GM19238 (cell line): Measurements from ENCODE around the gene EEFSEC.

Experiments used
- DNase-seq: peaks from one replicate; pipeline ENCODE4 v3.0.0; 2011; ENCODE audit warnings: low spot score; ENCODE audit not compliant: insufficient read length

The EEFSEC gene

GRCh38 chr3:128435561-128435960 is 282.3 kb downstream of the EEFSEC start:
- no peak for DNase-seq

- DNase-seq, result no peak
Observed at GRCh38 chr3:128436214-128436613, 282.9 kb downstream of the EEFSEC start.

GRCh38 chr3:128438488-128439072 is 285.3 kb downstream of the EEFSEC start:
- no peak for DNase-seq

- DNase-seq, result no peak
Observed at GRCh38 chr3:128439226-128439625, 285.9 kb downstream of the EEFSEC start.

- no peak for DNase-seq
Observed at GRCh38 chr3:128442070-128442469, 288.8 kb downstream of the EEFSEC start.

DNA sequence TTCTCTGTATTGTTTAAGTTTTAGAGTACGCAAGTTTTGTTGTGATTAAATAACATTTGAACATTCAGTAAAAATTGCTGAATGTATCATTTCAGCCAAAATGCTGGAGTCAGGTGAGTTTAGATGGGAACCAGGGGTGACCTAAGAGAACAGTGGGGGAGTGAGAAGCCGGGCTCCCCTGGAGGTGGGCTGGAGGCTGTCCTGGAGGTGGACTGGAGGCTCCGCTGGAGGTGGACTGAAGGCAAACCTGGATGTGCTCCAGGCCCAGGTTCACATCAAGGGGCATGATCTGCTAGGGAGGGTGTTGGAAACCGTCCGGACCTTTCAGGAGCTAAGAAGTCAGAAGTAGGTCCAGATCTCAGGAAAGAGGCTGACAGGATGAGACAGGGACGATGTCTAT is 289.7 kb downstream of the EEFSEC start:
- DNase-seq, result no peak

GRCh38 chr3:128443771-128444170 is 290.5 kb downstream of the EEFSEC start:
- no peak for DNase-seq

GRCh38 chr3:128445357-128445756 is 292.1 kb downstream of the EEFSEC start:
- no peak for DNase-seq

GRCh38 chr3:128446821-128447220 is 293.5 kb downstream of the EEFSEC start:
- DNase-seq, result no peak

- peak; percentile 45 for DNase-seq
Observed at GRCh38 chr3:128447561-128448013, 294.3 kb downstream of the EEFSEC start.

GRCh38 chr3:128448491-128448890 is 295.2 kb downstream of the EEFSEC start:
- DNase-seq, result no peak

DNA sequence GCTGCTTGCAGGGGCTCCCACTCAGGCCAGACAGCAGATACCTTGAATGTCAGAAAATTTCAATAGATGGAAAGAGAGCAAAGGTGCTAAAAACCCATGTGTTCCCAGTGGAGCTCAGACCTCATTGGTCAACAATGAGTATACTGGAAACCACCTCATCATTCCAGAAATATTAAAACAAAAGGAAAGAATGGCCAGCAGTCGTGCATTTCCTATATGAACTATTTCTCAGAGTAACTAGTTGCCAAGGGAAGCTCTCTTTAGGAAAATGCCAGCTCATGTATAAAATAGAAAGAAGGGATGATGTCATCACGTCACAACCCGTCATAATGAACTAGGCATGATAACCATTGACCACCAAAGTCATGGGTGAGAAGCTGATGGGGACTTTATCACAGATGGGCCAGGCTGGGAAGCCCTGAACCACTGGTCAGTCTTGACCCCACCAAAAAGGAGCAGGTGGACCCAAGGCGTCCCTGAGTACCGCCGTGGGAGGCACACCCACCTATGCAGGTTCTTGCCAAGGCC is 295.9 kb downstream of the EEFSEC start:
- DNase-seq, result no peak

- DNase-seq, result no peak
Observed at GRCh38 chr3:128452120-128452519, 298.8 kb downstream of the EEFSEC start.

GRCh38 chr3:128452678-128453275 is 299.5 kb downstream of the EEFSEC start:
- DNase-seq, result no peak

DNA sequence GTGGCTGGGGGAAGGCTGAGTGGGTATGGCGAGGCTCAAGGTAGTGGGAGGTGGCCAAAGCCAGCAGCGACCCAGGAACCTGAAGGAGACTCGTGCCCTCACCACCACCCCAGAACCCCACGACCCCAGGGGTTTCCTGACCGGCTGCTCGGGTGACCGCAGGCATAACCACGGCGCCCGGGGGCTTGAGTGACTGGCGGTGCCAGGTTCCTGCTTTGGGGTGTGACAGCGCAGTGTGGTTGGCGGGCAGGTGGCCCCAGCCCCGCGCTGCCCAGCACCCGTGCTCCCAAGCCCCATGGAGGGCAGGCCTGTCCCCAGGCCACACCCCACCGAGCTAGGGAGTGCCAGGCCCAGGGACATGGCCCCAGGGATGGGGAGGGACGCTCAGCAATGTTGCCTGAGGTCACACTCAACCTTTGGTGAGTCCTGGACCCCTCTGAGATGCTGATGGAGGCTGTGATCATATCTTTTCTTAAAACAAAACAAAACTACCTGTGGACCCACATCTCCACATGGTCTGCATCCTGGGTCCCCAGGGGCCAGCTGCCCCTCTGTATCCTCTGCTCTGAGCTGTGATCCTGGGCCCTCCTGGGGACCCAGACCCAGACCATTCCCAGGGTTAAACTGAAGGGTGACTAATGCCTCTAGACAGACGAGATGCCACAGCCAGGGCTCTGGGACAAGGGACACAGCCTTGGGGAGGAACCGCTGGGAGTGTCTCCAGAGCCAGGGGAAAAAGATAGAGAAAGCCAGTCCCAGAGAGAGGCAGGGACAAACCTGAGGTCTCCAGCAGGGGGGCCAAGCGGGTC is 300.4 kb downstream of the EEFSEC start:
- DNase-seq, result no peak

DNA sequence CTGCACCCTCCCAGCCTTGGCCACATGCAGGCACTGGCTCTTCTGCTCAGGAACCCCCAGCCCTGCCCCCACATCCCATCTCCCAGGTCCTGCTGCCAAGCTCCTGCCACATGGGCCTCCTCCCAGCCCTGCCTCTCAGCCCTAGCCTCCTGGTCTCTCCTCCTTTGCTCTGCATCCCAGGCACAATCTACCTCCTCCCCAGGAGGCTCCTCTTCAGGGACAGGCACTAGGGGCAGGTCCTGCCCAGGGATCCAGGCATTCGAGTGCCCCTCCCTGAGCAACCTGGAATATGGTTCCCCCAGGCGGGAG is 301.0 kb downstream of the EEFSEC start:
- no peak for DNase-seq

DNA sequence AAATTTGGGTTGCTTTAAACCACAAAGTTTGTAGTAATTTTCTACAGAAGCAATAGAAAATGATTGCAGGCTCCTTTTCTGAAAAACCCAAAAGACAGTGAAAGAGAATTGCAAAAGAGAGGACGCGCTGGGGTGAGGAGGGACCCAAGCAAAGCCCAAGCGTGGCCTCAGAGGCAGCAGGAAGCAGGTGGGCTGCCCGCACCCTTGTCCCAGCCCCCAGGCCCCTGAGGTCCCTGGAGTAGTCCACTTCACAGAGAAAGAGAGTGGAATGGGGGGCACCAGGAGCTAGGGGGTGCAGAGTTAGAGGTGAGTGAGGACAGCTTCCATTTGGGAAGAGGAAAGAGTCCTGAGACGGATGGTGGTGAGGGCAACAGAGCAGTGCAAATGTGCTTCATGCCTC is 301.8 kb downstream of the EEFSEC start:
- no peak for DNase-seq

- no peak for DNase-seq
Observed at GRCh38 chr3:128455786-128456748, 302.8 kb downstream of the EEFSEC start.

DNA sequence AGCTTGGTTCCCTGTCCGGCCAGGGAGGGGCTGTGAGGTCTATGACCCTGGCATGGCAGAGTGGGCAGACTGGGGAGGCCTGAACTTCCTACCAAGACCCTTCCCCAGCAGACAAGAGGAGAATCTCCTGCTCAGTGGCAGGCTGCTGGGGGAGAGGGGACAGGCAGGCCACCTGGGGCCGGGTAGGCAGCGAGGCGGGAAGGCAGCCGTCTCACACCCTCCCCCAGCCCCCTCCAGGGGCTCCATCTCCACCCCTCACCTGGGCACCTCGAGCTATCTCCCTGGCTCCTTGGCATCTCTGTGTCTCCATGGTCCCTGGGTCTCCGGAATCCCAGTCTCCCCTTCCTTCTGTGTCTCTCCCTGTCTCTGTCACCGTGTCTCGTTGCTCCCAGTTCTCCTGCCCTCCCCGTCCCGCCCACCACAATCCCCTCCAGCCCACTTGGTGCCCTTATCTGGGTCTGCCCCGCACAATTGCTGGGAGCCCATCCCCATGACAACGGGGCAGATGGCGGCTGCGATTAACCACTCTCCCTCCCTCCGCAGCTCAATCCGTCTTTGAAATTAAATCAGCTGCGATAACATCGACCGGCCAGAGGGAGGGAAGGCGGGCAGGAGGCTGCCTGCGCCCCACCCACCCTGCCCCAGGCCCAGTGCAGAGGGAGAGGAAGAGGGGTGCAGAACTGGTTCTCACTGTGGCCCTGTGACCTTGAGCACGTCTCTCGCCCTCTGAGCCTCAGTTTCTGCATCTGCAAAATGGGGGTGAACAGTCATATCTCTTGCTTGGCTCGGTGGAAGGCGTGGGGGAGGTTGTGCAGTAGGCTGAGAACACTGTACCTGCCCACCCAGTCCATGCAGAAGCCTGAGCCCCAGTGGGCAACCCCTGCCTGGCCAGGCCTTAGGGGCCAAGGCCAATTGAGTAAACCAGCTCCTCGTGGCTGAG is 303.8 kb downstream of the EEFSEC start:
- DNase-seq, result no peak

DNA sequence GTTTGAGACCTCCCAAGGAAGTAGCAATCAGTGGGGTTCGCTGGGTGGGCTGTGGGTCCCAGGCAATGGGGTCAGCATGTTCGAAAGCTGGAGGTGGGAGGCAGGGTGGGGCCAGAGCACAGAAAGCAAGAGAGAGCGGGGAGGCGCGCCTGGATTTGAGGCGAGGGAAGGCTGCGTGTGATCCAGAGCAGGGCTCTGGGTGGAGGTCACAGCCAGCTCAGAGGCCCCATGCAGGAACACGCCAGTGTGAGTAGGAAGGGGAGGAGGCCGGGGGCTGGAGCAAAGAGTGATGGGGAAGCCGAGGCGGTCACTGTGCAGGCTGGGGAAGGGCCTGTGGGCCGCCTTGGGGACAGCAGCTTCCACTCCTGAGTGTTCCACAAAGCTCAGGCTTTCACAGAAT is 304.7 kb downstream of the EEFSEC start:
- DNase-seq, result no peak
